ENCODE measurements around the gene CLTRN. TPM values are rescaled to one million over a fixed set of nuclear protein-coding genes. Genes with fewer than 3 reads are reported as not detected.

Gene CLTRN
- total RNA-seq, 1 experiment from 2014 or later = 0.10 TPM

GRCh38 chrX:15598026-15598425, 66.6 kb downstream of the CLTRN start:
- Histone ChIP-seq H3K9me3 (ENCODE audit: control insufficient read depth, insufficient read depth, low read depth, low read length) (no peaks in the 10 kb centered on the region), H3K4me1 (ENCODE audit: control insufficient read depth, insufficient read depth, low read length) (no peaks in the 10 kb centered on the region), H3K27ac (ENCODE audit: low read length) (no peak overlapping the region), H3K27me3 (ENCODE audit: control insufficient read depth, insufficient read depth, low read length) (no peaks in the 10 kb centered on the region), H3K4me3 (ENCODE audit: low read depth in 2 of 2, low read length in 2 of 2) (no peak overlapping the region), H3K36me3 (ENCODE audit: control insufficient read depth, insufficient read depth, low read length) (no peaks in the 10 kb centered on the region)
- no TSS peak for BruUV-seq (replicated peaks)
- CTCF ChIA-PET = no interaction called here
- ATAC-seq (no peak), DNase-seq (ENCODE audit: low read depth, low spot score) (no peak)
- POLR2A ChIA-PET = no interaction called here
- no peak for TF ChIP-seq SIN3A (IDR thresholded peaks at IDR 0.05; ENCODE audit: borderline replicate concordance, insufficient read depth, low read depth, low read length)
- TF ChIP-seq CTCF (IDR thresholded peaks at IDR 0.05) = no peak
- TF ChIP-seq TCF7L2 (IDR thresholded peaks at IDR 0.05; ENCODE audit: low read depth, low read length) = no peak
- no peak for TF ChIP-seq POLR2AphosphoS5 (IDR thresholded peaks at IDR 0.05; ENCODE audit: low read depth, low read length)
- no peak for TF ChIP-seq REST (IDR thresholded peaks at IDR 0.05; ENCODE audit: insufficient read depth in 1 of 2, low read depth in 2 of 2, low read length in 1 of 2)
- in situ Hi-C loops (cut with HindIII; ENCODE audit: low pct_unique_long_range_greater_than_20kb, low sequenced_read_pairs) = no loop called here
- intact Hi-C loops (cut with micrococcal nuclease; ENCODE audit: unreplicated experiment) = no loop called here

- ATAC-seq = no peak
Observed at GRCh38 chrX:15594371-15594770, 70.2 kb downstream of the CLTRN start.

More at GRCh38 chrX:15594371-15594770, 70.2 kb downstream of the CLTRN start:
- in situ Hi-C loops (cut with HindIII; ENCODE audit: low pct_unique_long_range_greater_than_20kb, low sequenced_read_pairs) = no loop called here
- TF ChIP-seq SIN3A (IDR thresholded peaks at IDR 0.05; ENCODE audit: borderline replicate concordance, insufficient read depth, low read depth, low read length) (no peak), REST (IDR thresholded peaks at IDR 0.05; ENCODE audit: insufficient read depth in 1 of 2, low read depth in 2 of 2, low read length in 1 of 2) (no peak), TCF7L2 (IDR thresholded peaks at IDR 0.05; ENCODE audit: low read depth, low read length) (no peak), POLR2AphosphoS5 (IDR thresholded peaks at IDR 0.05; ENCODE audit: low read depth, low read length) (no peak)
- Histone ChIP-seq H3K9me3 (ENCODE audit: control insufficient read depth, insufficient read depth, low read depth, low read length) (no peaks in the 10 kb centered on the region), H3K27ac (ENCODE audit: low read length) (no peak overlapping the region), H3K27me3 (ENCODE audit: control insufficient read depth, insufficient read depth, low read length) (no peaks in the 10 kb centered on the region), H3K36me3 (ENCODE audit: control insufficient read depth, insufficient read depth, low read length) (no peaks in the 10 kb centered on the region), H3K4me3 (ENCODE audit: low read depth in 2 of 2, low read length in 2 of 2) (no peak overlapping the region), H3K4me1 (ENCODE audit: control insufficient read depth, insufficient read depth, low read length) (no peaks in the 10 kb centered on the region)
- ChIA-PET CTCF (no interaction called here), POLR2A (no interaction called here)
- DNase-seq (ENCODE audit: low read depth, low spot score) = no peak
- BruUV-seq (replicated peaks) = no TSS peak
- intact Hi-C loops (cut with micrococcal nuclease; ENCODE audit: unreplicated experiment) = no loop called here

All from Panc1 (cell line).